ENCODE data around the gene RIC8A.

RIC8A gene

GRCh38 chr11:244376-244775 is 36.9 kb downstream of the RIC8A start:
- no peak for DNase-seq (ENCODE audit: low spot score)

- no peak for DNase-seq (ENCODE audit: low spot score)
Measured at GRCh38 chr11:249062-249461, 41.6 kb downstream of the RIC8A start.

GRCh38 chr11:250274-250673 is 42.8 kb downstream of the RIC8A start:
- DNase-seq (ENCODE audit: low spot score) = no peak

- peak; percentile 67 for DNase-seq (ENCODE audit: low spot score)
Measured at GRCh38 chr11:250740-251299, 43.3 kb downstream of the RIC8A start.

GRCh38 chr11:251550-251949 is 44.0 kb downstream of the RIC8A start:
- no peak for DNase-seq (ENCODE audit: low spot score)

DNA sequence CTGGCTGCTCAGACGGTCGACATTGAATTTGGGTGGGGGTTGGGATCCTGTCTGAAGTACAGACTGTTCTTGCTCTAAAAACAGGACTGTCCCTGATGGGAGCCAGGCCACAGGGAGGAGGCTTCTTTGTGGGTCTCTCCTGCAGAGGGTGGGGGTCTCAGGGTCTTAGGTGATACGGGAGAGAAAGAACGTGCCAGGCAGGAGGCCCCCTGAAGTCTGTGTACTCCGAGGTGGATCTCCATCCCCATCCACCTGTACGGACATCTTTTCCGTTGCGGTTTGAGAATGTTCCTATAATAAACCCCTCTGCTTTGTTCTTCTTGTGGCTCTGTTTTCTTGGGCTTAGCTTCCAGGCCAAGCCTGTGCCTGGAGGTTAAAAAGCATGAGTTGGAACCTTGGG is 45.2 kb downstream of the RIC8A start:
- no peak for DNase-seq (ENCODE audit: low spot score)

GRCh38 chr11:253160-253885 is 45.8 kb downstream of the RIC8A start:
- DNase-seq (ENCODE audit: low spot score) = no peak

DNA sequence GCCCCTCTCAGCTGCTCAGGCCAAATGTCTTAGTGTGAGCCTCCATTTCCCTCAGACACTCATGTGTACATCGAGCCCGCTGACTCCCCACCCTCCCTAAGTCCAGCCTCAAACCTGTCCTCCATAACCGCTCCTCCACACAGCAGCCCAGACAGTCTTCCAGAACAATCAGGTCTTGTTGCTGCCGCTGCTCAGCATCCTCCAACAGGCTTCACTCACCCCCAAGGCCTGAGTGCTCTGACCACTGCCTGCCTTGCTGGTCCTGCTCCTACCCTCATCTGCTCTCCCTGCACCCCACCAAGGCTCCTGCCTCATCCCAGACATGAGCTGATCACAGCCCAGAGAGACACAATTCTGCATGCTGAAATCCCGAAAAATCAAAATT is 46.4 kb downstream of the RIC8A start:
- no peak for DNase-seq (ENCODE audit: low spot score)

- no peak for DNase-seq (ENCODE audit: low spot score)
Measured at GRCh38 chr11:255176-255575, 47.7 kb downstream of the RIC8A start.

DNA sequence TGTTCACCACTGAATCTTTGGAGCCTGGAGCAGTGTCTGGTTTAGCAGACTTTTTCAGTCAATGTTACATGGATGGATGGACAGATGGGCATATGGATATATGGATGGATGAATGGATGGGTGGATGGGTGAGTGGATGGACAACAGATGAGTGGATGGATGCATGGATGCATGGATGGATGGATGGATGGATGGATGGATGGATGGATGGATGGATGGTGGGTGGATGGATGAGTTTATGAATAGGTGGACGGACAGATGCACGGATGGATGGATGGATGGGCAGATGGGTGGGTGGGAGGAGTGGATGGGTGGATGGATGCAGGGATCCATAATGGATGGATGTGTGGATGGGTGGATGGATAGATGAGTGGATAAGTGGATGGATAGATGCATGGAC is 48.3 kb downstream of the RIC8A start:
- no peak for DNase-seq (ENCODE audit: low spot score)

DNA sequence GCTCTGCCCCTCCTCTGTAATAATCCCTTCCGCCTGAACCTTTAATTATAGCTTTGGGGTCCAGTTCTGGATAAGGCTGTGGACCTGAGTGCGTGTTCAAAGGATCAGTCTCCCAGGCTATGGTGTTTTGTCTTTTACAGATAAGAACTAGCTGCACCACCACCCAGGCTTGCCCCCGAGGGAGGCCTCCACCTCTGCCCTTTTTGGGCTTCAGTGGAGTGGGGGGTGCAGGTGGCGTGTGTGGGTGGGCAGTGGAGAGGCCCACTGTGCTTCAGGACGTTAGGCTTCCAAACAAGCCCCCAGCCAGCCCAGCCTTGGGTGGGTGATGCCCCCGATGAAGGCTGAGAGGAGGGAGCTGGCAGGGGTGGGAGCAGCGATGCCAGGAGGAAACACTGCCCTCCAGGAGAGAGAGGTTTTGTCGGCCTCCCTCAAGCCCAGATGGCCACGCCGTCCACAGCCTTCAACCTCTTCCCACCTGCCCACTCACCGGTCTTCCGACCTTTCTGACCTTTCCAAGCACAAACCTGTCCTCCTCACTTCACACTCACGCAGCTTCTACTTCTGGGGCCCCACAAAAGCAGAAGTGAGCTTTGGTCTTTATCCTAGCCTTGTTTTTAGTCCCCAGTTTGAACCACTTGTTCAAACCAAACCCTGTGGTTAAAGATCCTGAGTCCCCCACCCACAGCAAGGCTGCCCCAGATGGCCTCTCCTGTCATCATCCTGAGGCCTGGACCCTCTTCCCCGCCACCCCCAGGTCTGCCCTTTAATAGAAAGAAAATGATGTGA is 49.6 kb downstream of the RIC8A start:
- no peak for DNase-seq (ENCODE audit: low spot score)

- no peak for DNase-seq (ENCODE audit: low spot score)
Measured at GRCh38 chr11:257766-258493, 50.4 kb downstream of the RIC8A start.

GRCh38 chr11:259413-259812 is 51.9 kb downstream of the RIC8A start:
- no peak for DNase-seq (ENCODE audit: low spot score)

DNA sequence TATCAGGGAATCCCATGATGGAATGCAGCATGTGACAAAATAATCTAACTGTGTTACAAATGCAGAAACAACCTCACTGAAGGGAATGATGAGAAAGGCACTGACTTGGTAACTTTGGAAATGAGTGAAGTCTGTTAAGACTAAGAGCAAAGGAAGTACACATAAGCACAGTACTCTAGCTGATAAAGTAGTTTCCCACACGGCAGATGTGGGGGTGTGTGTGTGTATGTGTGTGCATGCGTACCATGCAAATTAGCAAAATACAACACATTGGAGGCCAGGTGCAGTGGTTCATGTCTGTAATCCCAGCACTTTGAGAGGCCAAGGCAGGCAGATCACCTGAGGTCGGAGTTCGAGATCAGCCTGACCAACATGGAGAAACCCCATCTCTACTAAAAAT is 54.1 kb downstream of the RIC8A start:
- no peak for DNase-seq (ENCODE audit: low spot score)

Measured in AG20443 (cell line).